GM23338 (cell line): ENCODE results near the gene KCNQ1OT1. TPM values are rescaled to one million over a fixed set of nuclear protein-coding genes. Genes with fewer than 3 reads are reported as not detected.

Experiments
- ATAC-seq: fragments of 200-7000 bp; cut with Tn5 transposase; 3 replicates; pipeline ENCODE4 v1.9.1; 2020
- DNase-seq: peaks from one replicate; pipeline ENCODE4 v3.0.0-alpha.2; 2015; ENCODE audit warnings: low spot score
- H2AFZ ChIP-seq: fragments of 200-600 bp; sonication (generic); 2 replicates; pipeline ENCODE4 v1.8.0; 2016; ENCODE audit warnings: antibody characterized with exemption, mild to moderate bottlenecking, moderate library complexity
- H3F3A ChIP-seq: fragments of 200-600 bp; sonication (generic); replicated peaks from 2 replicates; pipeline ENCODE4 v1.8.0; 2017; ENCODE audit warnings: antibody characterized with exemption, mixed run types, low read depth
- H3K27ac ChIP-seq: fragments of 200-600 bp; sonication (generic); 2 replicates; pipeline ENCODE4 v1.6.1; 2016; ENCODE audit warnings: low read depth
- H3K27me3 ChIP-seq: fragments of 200-600 bp; sonication (generic); 2 replicates; pipeline ENCODE4 v1.8.0; 2016; ENCODE audit warnings: mild to moderate bottlenecking, mixed run types, moderate library complexity; ENCODE audit not compliant: insufficient read depth
- H3K36me3 ChIP-seq: fragments of 200-600 bp; sonication (generic); 2 replicates; pipeline ENCODE4 v1.8.0; 2016; ENCODE audit warnings: mild to moderate bottlenecking; ENCODE audit not compliant: insufficient read depth
- H3K4me1 ChIP-seq: fragments of 200-600 bp; sonication (generic); 2 replicates; pipeline ENCODE4 v1.8.0; 2016; ENCODE audit warnings: mild to moderate bottlenecking, moderate library complexity; ENCODE audit not compliant: insufficient read depth
- H3K4me2 ChIP-seq: fragments of 200-600 bp; sonication (generic); 2 replicates; pipeline ENCODE4 v1.7.1; 2017; ENCODE audit warnings: mixed run types
- H3K4me3 ChIP-seq: fragments of 200-600 bp; sonication (generic); 2 replicates; pipeline ENCODE4 v1.6.1; 2016; ENCODE audit warnings: mixed run types
- H3K79me2 ChIP-seq: fragments of 200-600 bp; sonication (generic); replicated peaks from 2 replicates; pipeline ENCODE4 v1.8.0; 2017; ENCODE audit warnings: mild to moderate bottlenecking; ENCODE audit not compliant: insufficient read depth
- H3K9me2 ChIP-seq: fragments of 200-600 bp; sonication (generic); 2 replicates; pipeline ENCODE4 v1.8.0; 2017; ENCODE audit not compliant: insufficient read depth
- H4K20me1 ChIP-seq: fragments of 200-600 bp; sonication (generic); replicated peaks from 2 replicates; pipeline ENCODE4 v1.8.0; 2017; ENCODE audit warnings: mild to moderate bottlenecking; ENCODE audit not compliant: insufficient read depth
- H3K27ac Mint-ChIP-seq: 2 replicates; pipeline ENCODE4 v1.8.0; 2020; ENCODE audit warnings: inconsistent platforms, mild to moderate bottlenecking, moderate library complexity, mixed read lengths
- H3K27me3 Mint-ChIP-seq: 3 replicates; pipeline ENCODE4 v1.8.0; 2022; ENCODE audit warnings: low read depth, mild to moderate bottlenecking, moderate library complexity, mixed read lengths, inconsistent platforms; ENCODE audit not compliant: insufficient read depth, poor library complexity
- H3K36me3 Mint-ChIP-seq: 3 replicates; pipeline ENCODE4 v1.8.0; 2021; ENCODE audit warnings: low read depth, mild to moderate bottlenecking, inconsistent platforms, moderate library complexity, mixed read lengths
- H3K4me1 Mint-ChIP-seq: 3 replicates; pipeline ENCODE4 v1.8.0; 2020; ENCODE audit warnings: mild to moderate bottlenecking, inconsistent platforms, mixed read lengths
- H3K4me3 Mint-ChIP-seq: 3 replicates; pipeline ENCODE4 v1.8.0; 2021; ENCODE audit warnings: moderate library complexity, mild to moderate bottlenecking, inconsistent platforms, mixed read lengths
- H3K9me3 Mint-ChIP-seq: 3 replicates; pipeline ENCODE4 v1.8.0; 2020; ENCODE audit warnings: moderate library complexity, mild to moderate bottlenecking, inconsistent platforms, mixed read lengths
- EZH2 ChIP-seq: fragments of 200-600 bp; sonication (generic); IDR thresholded peaks from one replicate; pipeline ENCODE4 v1.8.0; 2017; ENCODE audit warnings: antibody characterized with exemption, mild to moderate bottlenecking, low read depth; ENCODE audit not compliant: unreplicated experiment
- EZH2phosphoT487 ChIP-seq: fragments of 200-600 bp; sonication (generic); IDR thresholded peaks from one replicate; pipeline ENCODE4 v1.8.1; 2018; ENCODE audit warnings: antibody characterized with exemption; ENCODE audit not compliant: unreplicated experiment
- NANOG ChIP-seq: IDR thresholded peaks from 2 replicates; pipeline ENCODE4 v1.6.1; 2016; ENCODE audit warnings: antibody characterized with exemption, borderline replicate concordance
- STAT1 ChIP-seq: IDR thresholded peaks from one replicate; pipeline ENCODE4 v1.6.1; 2016; ENCODE audit warnings: antibody characterized with exemption; ENCODE audit not compliant: unreplicated experiment
- ZNF114 ChIP-seq: fragments of 250-450 bp; sonication (Bioruptor Pico); IDR thresholded peaks from 2 replicates; pipeline ENCODE4 v1.5.0; 2020; ENCODE audit warnings: mild to moderate bottlenecking, moderate library complexity
- polyA plus RNA-seq: library from polyadenylated mRNA; unstranded; fragments of >200 nt; fragmentation: Nextera tagmentation; extraction: Ambion mirVana; gene quantifications from 2 replicates; pipeline ENCODE4 v1.2.1, GENCODE V29; 2016
- total RNA-seq: library from RNA; depleted of rRNA; stranded (reverse); fragments of >200 nt; shearing (Covaris generic); gene quantifications from 2 replicates; pipeline ENCODE4 v1.2.3, GENCODE V29; 2014
- TF ChIP-seq, protein P1 (sequence below): IDR thresholded peaks from 2 replicates; pipeline ENCODE4 v1.6.1; 2016; ENCODE audit warnings: antibody characterized with exemption
- TF ChIP-seq, protein P2 (sequence below): fragments of 250-450 bp; sonication (Bioruptor Pico); IDR thresholded peaks from 2 replicates; pipeline ENCODE4 v1.5.0; 2020; ENCODE audit warnings: mild to moderate bottlenecking, moderate library complexity
- TF ChIP-seq, protein P3 (sequence below): IDR thresholded peaks from one replicate; pipeline ENCODE4 v1.6.1; 2018; ENCODE audit warnings: antibody characterized with exemption; ENCODE audit not compliant: unreplicated experiment

The KCNQ1OT1 gene
- total and polyA plus RNA-seq, 2 experiments from 2014 or later = 1.5 to 4.2 TPM

DNA sequence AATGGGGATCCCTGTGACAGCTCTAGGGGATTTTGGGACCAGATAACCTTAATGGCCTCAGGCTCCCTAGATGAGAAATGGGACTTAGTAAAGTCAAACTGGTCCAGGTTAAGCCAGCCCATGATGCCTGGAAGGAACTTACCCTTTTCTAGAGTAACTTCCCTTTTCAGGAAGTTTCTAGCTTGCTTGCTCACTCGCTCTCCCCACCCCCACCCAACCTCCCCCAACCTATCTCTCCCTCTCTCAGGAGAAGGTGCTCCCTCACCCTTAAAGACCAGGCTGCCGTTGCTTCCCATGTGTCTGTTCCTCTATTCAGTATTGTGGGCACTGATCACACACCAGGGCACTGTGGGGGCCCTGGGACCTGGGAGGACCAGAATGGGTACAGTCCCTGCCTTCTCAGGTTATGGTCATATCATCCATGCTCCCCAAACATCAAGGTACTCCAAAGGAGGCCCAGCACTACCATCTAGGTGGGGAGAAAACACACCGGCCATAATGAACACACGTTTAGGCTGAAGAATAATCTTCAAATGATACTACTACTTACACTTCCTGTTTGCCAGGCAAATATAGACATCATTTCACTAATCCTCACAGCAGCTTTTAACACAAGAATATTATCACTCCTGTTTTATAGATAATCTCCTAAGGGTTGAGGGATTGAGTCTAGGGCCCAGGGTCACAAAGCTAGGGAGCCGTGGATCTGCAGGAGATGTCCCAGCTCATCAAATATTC lies 18.2 kb downstream of the KCNQ1OT1 start:
- Histone ChIP-seq H3F3A (no peaks in the 10 kb centered on the region), H3K27ac (no peak overlapping the region), H3K4me1 (peaks cover 35% of the 10 kb centered on the region), H3K27me3 (no peaks in the 10 kb centered on the region), H4K20me1 (peaks cover 34% of the 10 kb centered on the region), H2AFZ (no peak overlapping the region), H3K4me2 (no peak overlapping the region), H3K79me2 (peaks cover 64% of the 10 kb centered on the region), H3K9me2 (no peaks in the 10 kb centered on the region), H3K36me3 (no peaks in the 10 kb centered on the region), H3K4me3 (no peak overlapping the region)
- no peak overlapping the region for H3K27ac Mint-ChIP-seq
- H3K4me1 Mint-ChIP-seq = peaks cover 56% of the 10 kb centered on the region
- no peak overlapping the region for H3K4me3 Mint-ChIP-seq
- no peak for DNase-seq
- no peaks in the 10 kb centered on the region for H3K9me3 Mint-ChIP-seq
- no peak for ATAC-seq
- no peaks in the 10 kb centered on the region for H3K36me3 Mint-ChIP-seq
- peaks cover 3% of the 10 kb centered on the region for H3K27me3 Mint-ChIP-seq
- no peak for TF ChIP-seq EZH2phosphoT487
- TF ChIP-seq, protein P1, sequence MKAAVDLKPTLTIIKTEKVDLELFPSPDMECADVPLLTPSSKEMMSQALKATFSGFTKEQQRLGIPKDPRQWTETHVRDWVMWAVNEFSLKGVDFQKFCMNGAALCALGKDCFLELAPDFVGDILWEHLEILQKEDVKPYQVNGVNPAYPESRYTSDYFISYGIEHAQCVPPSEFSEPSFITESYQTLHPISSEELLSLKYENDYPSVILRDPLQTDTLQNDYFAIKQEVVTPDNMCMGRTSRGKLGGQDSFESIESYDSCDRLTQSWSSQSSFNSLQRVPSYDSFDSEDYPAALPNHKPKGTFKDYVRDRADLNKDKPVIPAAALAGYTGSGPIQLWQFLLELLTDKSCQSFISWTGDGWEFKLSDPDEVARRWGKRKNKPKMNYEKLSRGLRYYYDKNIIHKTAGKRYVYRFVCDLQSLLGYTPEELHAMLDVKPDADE = no peak
- TF ChIP-seq, protein P2, sequence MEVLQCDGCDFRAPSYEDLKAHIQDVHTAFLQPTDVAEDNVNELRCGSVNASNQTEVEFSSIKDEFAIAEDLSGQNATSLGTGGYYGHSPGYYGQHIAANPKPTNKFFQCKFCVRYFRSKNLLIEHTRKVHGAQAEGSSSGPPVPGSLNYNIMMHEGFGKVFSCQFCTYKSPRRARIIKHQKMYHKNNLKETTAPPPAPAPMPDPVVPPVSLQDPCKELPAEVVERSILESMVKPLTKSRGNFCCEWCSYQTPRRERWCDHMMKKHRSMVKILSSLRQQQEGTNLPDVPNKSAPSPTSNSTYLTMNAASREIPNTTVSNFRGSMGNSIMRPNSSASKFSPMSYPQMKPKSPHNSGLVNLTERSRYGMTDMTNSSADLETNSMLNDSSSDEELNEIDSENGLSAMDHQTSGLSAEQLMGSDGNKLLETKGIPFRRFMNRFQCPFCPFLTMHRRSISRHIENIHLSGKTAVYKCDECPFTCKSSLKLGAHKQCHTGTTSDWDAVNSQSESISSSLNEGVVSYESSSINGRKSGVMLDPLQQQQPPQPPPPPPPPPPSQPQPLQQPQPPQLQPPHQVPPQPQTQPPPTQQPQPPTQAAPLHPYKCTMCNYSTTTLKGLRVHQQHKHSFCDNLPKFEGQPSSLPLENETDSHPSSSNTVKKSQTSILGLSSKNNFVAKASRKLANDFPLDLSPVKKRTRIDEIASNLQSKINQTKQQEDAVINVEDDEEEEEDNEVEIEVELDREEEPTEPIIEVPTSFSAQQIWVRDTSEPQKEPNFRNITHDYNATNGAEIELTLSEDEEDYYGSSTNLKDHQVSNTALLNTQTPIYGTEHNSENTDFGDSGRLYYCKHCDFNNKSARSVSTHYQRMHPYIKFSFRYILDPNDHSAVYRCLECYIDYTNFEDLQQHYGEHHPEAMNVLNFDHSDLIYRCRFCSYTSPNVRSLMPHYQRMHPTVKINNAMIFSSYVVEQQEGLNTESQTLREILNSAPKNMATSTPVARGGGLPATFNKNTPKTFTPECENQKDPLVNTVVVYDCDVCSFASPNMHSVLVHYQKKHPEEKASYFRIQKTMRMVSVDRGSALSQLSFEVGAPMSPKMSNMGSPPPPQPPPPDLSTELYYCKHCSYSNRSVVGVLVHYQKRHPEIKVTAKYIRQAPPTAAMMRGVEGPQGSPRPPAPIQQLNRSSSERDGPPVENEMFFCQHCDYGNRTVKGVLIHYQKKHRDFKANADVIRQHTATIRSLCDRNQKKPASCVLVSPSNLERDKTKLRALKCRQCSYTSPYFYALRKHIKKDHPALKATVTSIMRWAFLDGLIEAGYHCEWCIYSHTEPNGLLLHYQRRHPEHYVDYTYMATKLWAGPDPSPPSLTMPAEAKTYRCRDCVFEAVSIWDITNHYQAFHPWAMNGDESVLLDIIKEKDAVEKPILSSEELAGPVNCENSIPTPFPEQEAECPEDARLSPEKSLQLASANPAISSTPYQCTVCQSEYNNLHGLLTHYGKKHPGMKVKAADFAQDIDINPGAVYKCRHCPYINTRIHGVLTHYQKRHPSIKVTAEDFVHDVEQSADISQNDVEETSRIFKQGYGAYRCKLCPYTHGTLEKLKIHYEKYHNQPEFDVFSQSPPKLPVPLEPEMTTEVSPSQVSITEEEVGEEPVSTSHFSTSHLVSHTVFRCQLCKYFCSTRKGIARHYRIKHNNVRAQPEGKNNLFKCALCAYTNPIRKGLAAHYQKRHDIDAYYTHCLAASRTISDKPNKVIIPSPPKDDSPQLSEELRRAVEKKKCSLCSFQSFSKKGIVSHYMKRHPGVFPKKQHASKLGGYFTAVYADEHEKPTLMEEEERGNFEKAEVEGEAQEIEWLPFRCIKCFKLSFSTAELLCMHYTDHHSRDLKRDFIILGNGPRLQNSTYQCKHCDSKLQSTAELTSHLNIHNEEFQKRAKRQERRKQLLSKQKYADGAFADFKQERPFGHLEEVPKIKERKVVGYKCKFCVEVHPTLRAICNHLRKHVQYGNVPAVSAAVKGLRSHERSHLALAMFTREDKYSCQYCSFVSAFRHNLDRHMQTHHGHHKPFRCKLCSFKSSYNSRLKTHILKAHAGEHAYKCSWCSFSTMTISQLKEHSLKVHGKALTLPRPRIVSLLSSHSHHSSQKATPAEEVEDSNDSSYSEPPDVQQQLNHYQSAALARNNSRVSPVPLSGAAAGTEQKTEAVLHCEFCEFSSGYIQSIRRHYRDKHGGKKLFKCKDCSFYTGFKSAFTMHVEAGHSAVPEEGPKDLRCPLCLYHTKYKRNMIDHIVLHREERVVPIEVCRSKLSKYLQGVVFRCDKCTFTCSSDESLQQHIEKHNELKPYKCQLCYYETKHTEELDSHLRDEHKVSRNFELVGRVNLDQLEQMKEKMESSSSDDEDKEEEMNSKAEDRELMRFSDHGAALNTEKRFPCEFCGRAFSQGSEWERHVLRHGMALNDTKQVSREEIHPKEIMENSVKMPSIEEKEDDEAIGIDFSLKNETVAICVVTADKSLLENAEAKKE (CRISPR knock-in tag) = no peak
- no peak for TF ChIP-seq EZH2
- TF ChIP-seq, protein P3, sequence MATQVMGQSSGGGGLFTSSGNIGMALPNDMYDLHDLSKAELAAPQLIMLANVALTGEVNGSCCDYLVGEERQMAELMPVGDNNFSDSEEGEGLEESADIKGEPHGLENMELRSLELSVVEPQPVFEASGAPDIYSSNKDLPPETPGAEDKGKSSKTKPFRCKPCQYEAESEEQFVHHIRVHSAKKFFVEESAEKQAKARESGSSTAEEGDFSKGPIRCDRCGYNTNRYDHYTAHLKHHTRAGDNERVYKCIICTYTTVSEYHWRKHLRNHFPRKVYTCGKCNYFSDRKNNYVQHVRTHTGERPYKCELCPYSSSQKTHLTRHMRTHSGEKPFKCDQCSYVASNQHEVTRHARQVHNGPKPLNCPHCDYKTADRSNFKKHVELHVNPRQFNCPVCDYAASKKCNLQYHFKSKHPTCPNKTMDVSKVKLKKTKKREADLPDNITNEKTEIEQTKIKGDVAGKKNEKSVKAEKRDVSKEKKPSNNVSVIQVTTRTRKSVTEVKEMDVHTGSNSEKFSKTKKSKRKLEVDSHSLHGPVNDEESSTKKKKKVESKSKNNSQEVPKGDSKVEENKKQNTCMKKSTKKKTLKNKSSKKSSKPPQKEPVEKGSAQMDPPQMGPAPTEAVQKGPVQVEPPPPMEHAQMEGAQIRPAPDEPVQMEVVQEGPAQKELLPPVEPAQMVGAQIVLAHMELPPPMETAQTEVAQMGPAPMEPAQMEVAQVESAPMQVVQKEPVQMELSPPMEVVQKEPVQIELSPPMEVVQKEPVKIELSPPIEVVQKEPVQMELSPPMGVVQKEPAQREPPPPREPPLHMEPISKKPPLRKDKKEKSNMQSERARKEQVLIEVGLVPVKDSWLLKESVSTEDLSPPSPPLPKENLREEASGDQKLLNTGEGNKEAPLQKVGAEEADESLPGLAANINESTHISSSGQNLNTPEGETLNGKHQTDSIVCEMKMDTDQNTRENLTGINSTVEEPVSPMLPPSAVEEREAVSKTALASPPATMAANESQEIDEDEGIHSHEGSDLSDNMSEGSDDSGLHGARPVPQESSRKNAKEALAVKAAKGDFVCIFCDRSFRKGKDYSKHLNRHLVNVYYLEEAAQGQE = no peak
- no peak for TF ChIP-seq STAT1
- no peak for TF ChIP-seq NANOG
- no peak for TF ChIP-seq ZNF114
